GM12864 (cell line): Measurements from ENCODE around the gene AKAP3.

Experiments
- DNase-seq: peaks from one replicate; pipeline ENCODE4 v3.0.0-alpha.2; 2011; ENCODE audit warnings: low read depth
- H3K4me3 ChIP-seq: 2 replicates; pipeline ENCODE4 v1.5.1; 2011; ENCODE audit warnings: mild to moderate bottlenecking, low read depth, low read length, control low read depth
- CTCF ChIP-seq: IDR thresholded peaks from 2 replicates; pipeline ENCODE4 v1.5.1; 2011; ENCODE audit warnings: low read depth, mild to moderate bottlenecking, moderate library complexity, low read length, control low read depth, inconsistent platforms; ENCODE audit errors: missing control alignments

Gene AKAP3

GRCh38 chr12:4588916-4589315 lies 59.9 kb downstream of the AKAP3 start:
- H3K4me3 ChIP-seq: no peak overlapping the region
- no peak for TF ChIP-seq CTCF
- DNase-seq: no peak

DNA sequence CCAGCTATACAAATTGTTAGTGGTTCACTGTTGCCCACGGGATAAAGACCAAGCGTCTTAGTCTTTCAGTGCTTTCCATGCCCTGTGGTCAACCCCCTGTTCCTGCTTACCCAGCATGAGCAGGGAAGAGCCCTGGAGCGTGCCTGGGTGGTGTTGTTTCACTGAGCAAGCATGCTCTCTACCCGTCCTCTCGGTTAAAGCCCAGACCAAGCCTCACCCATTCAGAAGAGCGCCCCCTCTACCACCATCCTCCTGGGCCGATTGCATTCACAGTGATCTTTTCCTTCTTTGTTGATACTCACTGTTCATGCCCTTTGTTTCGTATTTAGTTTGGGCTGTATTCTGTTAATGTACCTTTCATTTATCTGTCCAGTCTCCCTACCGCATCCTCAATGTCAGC lies 61.7 kb downstream of the AKAP3 start:
- H3K4me3 ChIP-seq: no peak overlapping the region
- no peak for DNase-seq
- TF ChIP-seq CTCF: no peak

DNA sequence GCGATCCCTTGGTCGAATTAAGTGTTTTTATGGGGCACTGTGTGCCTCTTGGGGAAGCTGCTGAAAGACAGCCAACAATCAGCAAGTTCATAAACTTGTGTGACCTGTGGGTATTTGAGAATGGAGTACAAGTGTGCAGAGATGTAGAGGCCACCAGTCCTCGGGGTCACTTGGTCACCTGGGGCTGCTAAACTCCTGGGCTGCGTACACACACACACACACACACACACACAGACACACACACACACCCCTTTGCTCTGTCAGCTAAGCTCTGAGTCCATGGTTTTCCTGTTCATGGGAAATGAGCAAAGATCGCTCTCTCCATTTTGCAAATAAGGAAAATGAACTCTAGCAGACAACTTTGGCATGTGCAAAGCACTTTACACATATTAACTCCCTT lies 62.4 kb downstream of the AKAP3 start:
- no peak for TF ChIP-seq CTCF
- no peak overlapping the region for H3K4me3 ChIP-seq
- DNase-seq: no peak

DNA sequence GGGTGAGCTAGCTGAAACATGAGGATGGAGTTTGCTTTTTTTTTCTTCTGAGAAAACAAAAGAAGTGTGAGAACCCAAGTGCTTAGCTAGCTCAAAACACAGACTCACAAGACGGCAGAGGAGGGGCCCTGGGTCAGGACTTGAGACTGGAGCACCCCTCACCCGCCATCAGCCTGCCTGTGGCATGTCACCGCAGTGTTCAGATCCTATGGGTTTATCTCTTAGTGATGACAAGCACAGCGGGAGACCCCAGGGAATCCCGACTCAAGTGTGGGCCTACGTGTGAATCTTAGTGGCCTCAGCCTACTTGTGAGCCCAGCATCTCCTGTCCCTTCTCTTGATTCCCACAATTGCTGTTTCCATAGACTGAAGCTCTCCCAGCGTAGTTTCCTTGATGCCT lies 64.0 kb downstream of the AKAP3 start:
- TF ChIP-seq CTCF: no peak
- DNase-seq: no peak
- no peak overlapping the region for H3K4me3 ChIP-seq

DNA sequence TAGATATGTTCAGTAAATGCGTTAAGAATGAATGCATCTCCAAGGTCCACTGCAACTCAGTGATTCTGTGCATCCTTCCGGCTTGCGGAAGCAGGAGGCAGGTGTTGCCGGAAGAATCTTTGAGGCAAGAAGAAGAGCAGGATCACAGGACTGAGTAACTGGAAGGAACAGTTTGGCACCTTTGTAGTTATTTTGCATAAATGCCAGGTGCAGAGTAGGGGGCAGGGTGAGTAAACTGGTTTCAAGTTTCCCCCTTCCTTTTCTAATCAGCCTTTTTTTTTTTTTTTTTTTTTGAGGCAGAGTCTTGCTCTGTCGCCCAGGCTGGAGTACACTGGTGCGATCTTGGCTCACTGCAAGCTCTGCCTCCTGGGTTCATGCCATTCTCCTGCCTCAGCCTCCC lies 64.6 kb downstream of the AKAP3 start:
- DNase-seq: no peak
- no peak for TF ChIP-seq CTCF
- H3K4me3 ChIP-seq: no peak overlapping the region

- H3K4me3 ChIP-seq: no peak overlapping the region
- TF ChIP-seq CTCF: no peak
- no peak for DNase-seq
Observed at GRCh38 chr12:4580281-4580688, 68.6 kb downstream of the AKAP3 start.

DNA sequence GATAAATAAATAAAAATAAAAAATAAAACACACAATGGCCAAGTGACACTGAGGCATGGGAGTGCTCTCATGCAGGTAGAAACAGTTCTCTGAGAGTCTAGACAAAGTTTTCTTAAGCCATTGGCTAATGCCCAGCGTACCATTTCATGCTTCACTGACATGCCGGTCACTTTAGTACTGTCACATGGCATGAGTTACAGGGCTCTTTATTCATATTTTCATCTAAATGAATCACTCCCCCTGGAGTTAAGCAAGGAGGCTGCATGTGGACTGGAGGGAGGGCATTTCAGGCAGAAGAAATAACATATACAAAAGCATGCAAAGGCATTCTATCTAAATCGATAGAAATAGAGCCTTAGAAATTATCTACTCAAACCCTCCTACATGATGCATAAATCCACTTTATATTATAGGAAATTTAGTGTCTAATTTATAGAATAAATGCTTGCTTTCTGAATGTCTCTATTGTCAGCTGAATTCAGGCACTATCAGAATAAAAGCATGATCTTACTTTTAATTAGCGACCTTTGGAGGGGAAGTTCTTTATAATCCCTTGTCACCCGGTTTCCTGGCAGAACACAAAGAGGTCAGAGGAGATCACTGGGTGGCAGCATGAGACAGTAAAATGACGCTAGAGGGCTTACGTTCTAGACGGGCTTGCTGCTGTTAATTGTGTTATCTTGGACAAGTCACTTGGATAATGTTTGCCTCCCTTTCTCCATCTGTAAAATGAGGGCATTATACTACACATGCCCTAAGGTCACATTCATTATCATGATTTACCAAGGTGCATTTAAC lies 69.3 kb downstream of the AKAP3 start:
- no peak for DNase-seq
- no peak overlapping the region for H3K4me3 ChIP-seq
- peak; percentile 33 for TF ChIP-seq CTCF
